ENCODE measurements around the gene ACOT6.
"Not testable (repeated sequence)": the region's sequence is repeated elsewhere in the genome, so short reads cannot be mapped to it uniquely, and the experiment has no call there.

The ACOT6 gene

DNA sequence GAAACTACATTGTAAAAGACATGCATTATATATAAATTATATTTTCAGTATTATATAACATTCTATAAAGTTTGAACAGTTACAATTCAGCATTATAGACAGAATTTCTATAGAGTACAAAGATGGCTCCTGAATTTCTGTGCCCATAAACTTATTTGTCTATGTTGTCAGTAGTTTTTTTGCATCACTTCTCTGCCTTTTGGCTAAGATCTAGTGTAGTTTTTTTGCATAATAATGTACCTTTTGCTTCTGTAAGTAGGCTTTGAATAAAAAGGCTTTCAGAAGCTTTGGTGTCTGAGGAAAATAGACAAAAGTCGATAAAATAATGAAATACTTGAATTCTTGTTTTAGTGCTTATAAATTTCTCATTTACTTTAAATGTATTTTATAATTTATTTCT is 43.5 kb downstream of the ACOT6 start:
- no peak for DNase-seq

DNA sequence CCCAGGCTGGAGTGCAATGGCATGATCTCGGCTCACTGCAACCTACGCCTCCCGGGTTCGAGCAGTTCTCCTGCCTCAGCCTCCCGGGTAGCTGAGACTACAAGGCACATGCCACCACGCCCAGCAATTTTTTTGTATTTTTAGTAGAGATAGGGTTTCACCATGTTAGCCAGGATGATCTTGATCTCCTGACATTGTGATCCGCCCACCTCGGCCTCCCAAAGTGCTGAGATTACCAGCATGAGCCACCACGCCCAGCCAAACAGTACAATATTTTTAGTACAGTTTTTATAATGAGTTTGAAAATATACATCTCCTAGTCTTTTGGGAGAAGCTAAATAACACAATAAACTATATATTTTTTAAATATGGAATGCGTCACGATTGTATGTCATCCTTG is 46.9 kb downstream of the ACOT6 start:
- not testable (repeated sequence) for DNase-seq

DNA sequence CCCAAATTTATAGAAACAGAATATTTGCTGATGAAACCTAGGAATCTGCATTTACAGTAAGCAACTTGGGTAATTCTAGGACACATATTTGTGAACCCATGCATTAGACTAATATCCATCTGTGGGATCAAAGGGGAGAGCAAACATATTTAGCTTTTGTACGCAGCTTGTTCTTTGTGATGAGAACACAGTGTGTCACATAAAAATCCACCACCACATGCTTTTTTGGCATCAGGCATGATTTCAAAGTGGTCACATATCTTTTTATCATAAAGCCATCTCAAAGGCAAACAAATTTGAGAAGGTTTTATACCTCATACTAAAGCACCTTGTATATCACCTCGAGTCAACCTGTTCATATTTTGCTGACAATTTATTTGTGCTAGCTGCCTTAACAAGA is 48.2 kb downstream of the ACOT6 start:
- DNase-seq, result no peak

DNA sequence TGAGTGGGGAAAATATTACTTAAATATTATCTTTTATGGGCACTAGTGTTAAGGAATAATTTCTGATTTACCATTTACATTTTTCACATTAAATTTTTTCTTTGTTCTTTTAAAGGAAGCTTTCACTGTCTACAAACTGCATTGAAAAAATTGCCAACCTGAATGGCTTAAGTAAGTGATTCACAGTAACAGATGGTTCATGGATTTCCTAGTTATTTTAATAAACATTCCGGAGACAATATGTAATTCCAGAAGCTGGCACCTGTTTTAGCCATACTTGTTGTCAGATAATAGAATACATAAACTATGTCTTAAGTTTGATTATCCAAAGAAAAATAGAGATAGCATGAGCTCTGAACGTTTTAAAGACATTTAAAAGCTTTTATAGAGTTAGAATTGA is 49.6 kb downstream of the ACOT6 start:
- no peak for DNase-seq

DNA sequence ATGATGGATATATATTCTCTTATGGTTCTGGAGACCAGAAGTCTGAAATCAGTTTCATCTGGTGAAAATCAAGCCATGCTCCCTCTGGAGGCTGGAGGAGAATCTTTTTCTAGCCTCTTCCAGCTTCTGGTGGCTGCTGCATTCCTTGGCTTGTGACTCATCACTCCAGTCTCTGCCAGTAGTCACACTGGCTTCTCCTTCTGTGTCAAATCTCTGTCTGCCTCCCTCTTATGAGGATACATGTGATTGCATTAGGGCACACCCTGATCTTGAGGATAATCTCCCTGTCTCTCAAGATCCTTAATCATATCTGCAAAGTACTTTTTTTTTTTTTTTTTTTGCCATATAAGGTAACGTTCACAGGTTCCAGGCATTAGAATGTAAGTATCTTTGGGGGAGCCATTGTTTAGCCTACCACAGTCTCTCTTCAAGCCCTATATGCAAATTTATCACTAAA is 50.2 kb downstream of the ACOT6 start:
- no peak for DNase-seq

DNA sequence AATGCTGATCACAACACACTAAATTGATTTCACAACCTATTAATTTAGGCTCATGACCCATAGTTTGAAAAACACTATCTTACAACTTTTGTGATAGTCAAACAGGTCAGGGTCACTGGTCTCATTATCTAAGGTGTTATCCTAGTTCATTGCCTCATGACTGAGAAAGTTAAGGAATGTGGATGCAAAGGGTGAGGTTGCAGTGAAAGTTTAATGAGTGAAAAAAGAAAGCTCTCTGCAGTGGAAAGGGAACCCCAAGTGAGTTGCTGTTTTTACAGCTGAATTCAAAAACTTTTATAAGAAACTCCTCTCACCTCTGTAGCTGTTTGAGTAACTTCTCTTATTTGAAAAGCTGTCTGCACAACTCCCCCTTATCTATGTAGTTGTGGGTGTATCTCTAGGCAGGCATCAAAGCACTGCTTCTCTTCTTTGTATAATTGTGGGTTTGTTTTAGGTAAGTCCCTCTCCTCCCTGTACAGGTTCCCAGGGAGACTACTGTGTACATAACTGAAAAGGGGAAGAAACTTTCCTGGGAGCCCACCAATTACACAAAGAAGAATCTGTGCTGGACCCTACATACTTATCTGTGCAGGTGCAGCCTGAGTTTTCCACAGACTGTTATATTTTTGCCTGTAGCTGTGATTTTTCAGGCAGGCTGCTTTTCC is 51.4 kb downstream of the ACOT6 start:
- DNase-seq, result no peak

DNA sequence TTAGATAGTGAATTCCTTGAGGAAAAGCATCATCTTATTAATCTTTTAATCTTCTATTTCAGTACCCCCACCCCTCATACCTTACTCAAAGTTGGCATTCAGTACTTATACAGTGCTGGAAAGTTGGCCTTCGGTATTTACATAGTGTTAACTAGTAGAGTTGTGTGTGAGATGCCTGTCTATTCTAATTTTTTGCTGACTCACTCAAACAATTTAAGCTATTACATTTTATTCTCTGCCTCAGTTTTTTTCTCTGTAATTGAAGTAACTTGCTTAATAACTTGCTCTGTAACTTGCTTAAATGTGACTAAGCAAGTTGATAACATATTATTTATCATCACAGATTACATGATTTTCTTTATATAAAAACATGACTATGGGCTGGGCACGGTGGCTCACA is 52.8 kb downstream of the ACOT6 start:
- DNase-seq, result no peak

DNA sequence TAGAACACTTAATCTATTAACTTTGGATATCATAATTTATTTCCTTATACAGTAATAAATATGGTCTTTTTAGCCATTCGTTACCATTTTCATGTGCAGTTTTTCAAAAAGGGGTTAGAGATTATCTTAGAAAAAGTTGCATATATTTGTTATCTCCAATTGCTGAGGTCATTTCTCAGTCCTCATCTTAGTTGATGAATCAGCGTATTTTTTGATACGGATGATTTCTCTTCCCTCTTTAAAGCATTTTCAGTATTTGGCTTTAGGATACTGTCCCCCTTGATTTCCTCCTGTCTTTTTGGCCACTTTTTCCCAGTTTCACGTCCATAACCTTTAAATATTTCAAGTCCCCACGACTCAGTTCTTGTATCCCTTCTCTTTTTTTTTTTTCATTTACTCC is 54.3 kb downstream of the ACOT6 start:
- DNase-seq, result no peak

DNA sequence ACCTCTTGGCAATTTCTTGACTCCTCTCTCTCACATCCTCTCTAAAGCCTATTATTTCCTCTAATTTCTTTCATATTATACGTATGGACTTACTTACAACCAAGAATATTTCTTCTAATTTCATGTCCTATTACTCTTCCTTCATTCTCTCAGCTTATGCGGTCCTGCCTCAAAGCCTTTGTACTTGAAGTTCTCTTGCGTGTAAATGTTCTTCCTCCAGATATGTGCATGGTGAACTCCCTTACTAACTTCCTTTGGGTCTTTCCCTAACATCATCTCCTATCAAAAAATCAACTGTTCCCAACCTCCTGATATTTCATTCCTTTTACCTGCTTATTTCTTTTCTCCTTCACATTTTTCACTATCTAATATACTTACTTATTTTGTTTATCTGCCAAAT is 55.5 kb downstream of the ACOT6 start:
- DNase-seq, result no peak

Measured in activated CD4-positive, alpha-beta T cell treated with anti-CD3 and anti-CD28 coated beads, Interleukin-2, amount 50 U/mL, for 16 hours (primary cell).